B cell (primary cell): ENCODE data around the gene SPRY1. TPM values are rescaled to one million over a fixed set of nuclear protein-coding genes. Genes with fewer than 3 reads are reported as not detected.

Source experiments
- ATAC-seq: fragments of 200-7000 bp; cut with Tn5 transposase; one replicate; pipeline ENCODE4 v1.10.0; 2021; ENCODE audit warnings: low read depth, mild to moderate bottlenecking, moderate number of reproducible peaks, moderate library complexity
- CTCF ChIA-PET: fragments of 350-600 bp; sonication (Branson Sonifier 250); formaldehyde crosslinking; loops from one replicate; lab custom pipeline; 2021; ENCODE audit warnings: antibody characterized with exemption, inconsistent platforms; lab: Charles Lee
- POLR2A ChIA-PET: fragments of 350-600 bp; sonication (Branson Sonifier 250); formaldehyde crosslinking; loops from one replicate; lab custom pipeline; 2021; ENCODE audit warnings: antibody characterized with exemption; lab: Charles Lee
- DNase-seq: peaks from one replicate; pipeline ENCODE4 v3.0.0; 2013
- H2AFZ ChIP-seq: 2 replicates; pipeline ENCODE4 v1.6.1; 2012; ENCODE audit warnings: mild to moderate bottlenecking, low read depth, low read length; ENCODE audit not compliant: insufficient read depth, poor library complexity, severe bottlenecking
- H3K27ac ChIP-seq, 2 donors: 1 replicate in 1 of 2; 2 replicates in 1 of 2; pipeline ENCODE4 v1.5.1; 2012 to 2013; ENCODE audit warnings: low read length in 2 of 2, mild to moderate bottlenecking in 2 of 2, moderate library complexity in 1 of 2
- H3K27me3 ChIP-seq, 4 experiments: fragments of 200-600 bp in 1 of 4; sonication (generic) in 1 of 4; replicated peaks in 1 of 4; 1 replicate in 2 of 4; 2 replicates in 2 of 4; pipeline versions ENCODE4 v1.6.1 to v1.7.0; 2013 to 2016; ENCODE audit warnings: low read length in 3 of 4, mild to moderate bottlenecking in 2 of 4, mixed read lengths in 1 of 4, moderate library complexity in 1 of 4; ENCODE audit not compliant: insufficient read depth in 4 of 4, control insufficient read depth in 3 of 4; ENCODE audit errors: control extremely low read depth in 1 of 4
- H3K36me3 ChIP-seq, 2 experiments: replicated peaks in 1 of 2; 1 replicate in 1 of 2; 2 replicates in 1 of 2; pipeline versions ENCODE4 v1.6.1 to v1.7.1; 2013; ENCODE audit warnings: low read length in 1 of 2; ENCODE audit not compliant: insufficient read depth in 2 of 2, control insufficient read depth in 1 of 2; ENCODE audit errors: control extremely low read depth in 1 of 2, extremely low read depth in 1 of 2
- H3K4me1 ChIP-seq, 2 donors: fragments of 200-600 bp in 1 of 2; sonication (generic) in 1 of 2; 1 replicate in 1 of 2; 2 replicates in 1 of 2; pipeline versions ENCODE4 v1.5.1 to v1.6.1; 2013 to 2017; ENCODE audit warnings: low read length in 2 of 2; ENCODE audit not compliant: control insufficient read depth in 2 of 2, insufficient read depth in 2 of 2
- H3K4me2 ChIP-seq: replicated peaks from 2 replicates; pipeline ENCODE3; 2012; ENCODE audit warnings: mild to moderate bottlenecking, low read depth, low read length; ENCODE audit not compliant: poor library complexity, severe bottlenecking
- H3K4me3 ChIP-seq, 5 experiments: fragments of 200-600 bp in 1 of 5; sonication (generic) in 1 of 5; 1 replicate in 3 of 5; 2 replicates in 2 of 5; pipeline versions ENCODE4 v1.5.1 to v1.7.0; 2011 to 2016; ENCODE audit warnings: low read length in 4 of 5, mild to moderate bottlenecking in 4 of 5, low read depth in 2 of 5, control low read depth in 1 of 5, moderate library complexity in 1 of 5; ENCODE audit not compliant: insufficient read depth in 1 of 5; ENCODE audit errors: control extremely low read depth in 1 of 5, extremely low read depth in 1 of 5
- H3K79me2 ChIP-seq: fragments of 200-600 bp; sonication (generic); one replicate; pipeline ENCODE4 v1.6.0; 2016; ENCODE audit warnings: low read length; ENCODE audit not compliant: control insufficient read depth, insufficient read depth
- H3K9ac ChIP-seq: fragments of 200-600 bp; sonication (generic); 2 replicates; pipeline ENCODE4 v1.6.1; 2017; ENCODE audit warnings: mild to moderate bottlenecking, low read length, moderate library complexity
- H3K9me3 ChIP-seq, 3 donors: one replicate each; pipeline versions ENCODE4 v1.6.1 to v1.7.1; 2013; ENCODE audit warnings: low read length in 2 of 3; ENCODE audit not compliant: control insufficient read depth in 2 of 3, insufficient read depth in 1 of 3; ENCODE audit errors: control extremely low read depth in 1 of 3
- H4K20me1 ChIP-seq: 2 replicates; pipeline ENCODE4 v1.6.0; 2012; ENCODE audit warnings: mild to moderate bottlenecking, low read length; ENCODE audit not compliant: insufficient read depth, control insufficient read depth, poor library complexity, severe bottlenecking
- H3K27ac Mint-ChIP-seq: one replicate; pipeline ENCODE4 v1.8.0; 2021; ENCODE audit warnings: mixed read lengths
- H3K27me3 Mint-ChIP-seq: one replicate; pipeline ENCODE4 v1.8.0; 2021; ENCODE audit warnings: mixed read lengths
- H3K4me1 Mint-ChIP-seq: one replicate; pipeline ENCODE4 v1.8.0; 2021; ENCODE audit warnings: mixed read lengths
- H3K4me3 Mint-ChIP-seq: one replicate; pipeline ENCODE4 v1.8.0; 2021; ENCODE audit warnings: mixed read lengths
- H3K9me3 Mint-ChIP-seq: one replicate; pipeline ENCODE4 v1.8.0; 2022; ENCODE audit warnings: mixed read lengths; ENCODE audit not compliant: insufficient read depth
- CTCF ChIP-seq: fragments of 200-600 bp; IDR thresholded peaks from one replicate; pipeline ENCODE4 v1.8.0; 2022; ENCODE audit warnings: antibody characterized with exemption, mild to moderate bottlenecking
- EZH2 ChIP-seq: IDR thresholded peaks from 2 replicates; pipeline ENCODE4 v1.6.1; 2012; ENCODE audit warnings: borderline replicate concordance, low read depth, mild to moderate bottlenecking, moderate library complexity, low read length; ENCODE audit not compliant: insufficient read depth, poor library complexity, severe bottlenecking
- WGBS: methylation state at CpG from one replicate; pipeline ENCODE4 v1.1.5; 2013; ENCODE audit warnings: missing lambda C conversion rate; ENCODE audit not compliant: insufficient coverage; 5-methylcytosine and 5-hydroxymethylcytosine counted together
- intact Hi-C: fragments of 100-400 bp; cut with micrococcal nuclease; formaldehyde crosslinking; loops from one replicate; pipeline ENCODE4 v1.10.0; 2022
- polyA plus RNA-seq: library from polyadenylated mRNA; depleted of rRNA; stranded (reverse); fragments of >200 nt; gene quantifications from 2 replicates; pipeline ENCODE4 v1.2.3, GENCODE V29; 2012
- total RNA-seq, 2 donors: library from RNA; stranded (reverse); fragments of 120-200 nt in 1 of 2; gene quantifications; 1 replicate in 1 of 2; 2 replicates in 1 of 2; pipeline versions ENCODE4 v1.2.3 to v1.2.4, GENCODE V29; 2013 to 2022

SPRY1 gene
- total and polyA plus RNA-seq, 2 donors (not counting 1 experiment from before 2014, with no cell fraction given) = 4.7 to 6.9 TPM

DNA sequence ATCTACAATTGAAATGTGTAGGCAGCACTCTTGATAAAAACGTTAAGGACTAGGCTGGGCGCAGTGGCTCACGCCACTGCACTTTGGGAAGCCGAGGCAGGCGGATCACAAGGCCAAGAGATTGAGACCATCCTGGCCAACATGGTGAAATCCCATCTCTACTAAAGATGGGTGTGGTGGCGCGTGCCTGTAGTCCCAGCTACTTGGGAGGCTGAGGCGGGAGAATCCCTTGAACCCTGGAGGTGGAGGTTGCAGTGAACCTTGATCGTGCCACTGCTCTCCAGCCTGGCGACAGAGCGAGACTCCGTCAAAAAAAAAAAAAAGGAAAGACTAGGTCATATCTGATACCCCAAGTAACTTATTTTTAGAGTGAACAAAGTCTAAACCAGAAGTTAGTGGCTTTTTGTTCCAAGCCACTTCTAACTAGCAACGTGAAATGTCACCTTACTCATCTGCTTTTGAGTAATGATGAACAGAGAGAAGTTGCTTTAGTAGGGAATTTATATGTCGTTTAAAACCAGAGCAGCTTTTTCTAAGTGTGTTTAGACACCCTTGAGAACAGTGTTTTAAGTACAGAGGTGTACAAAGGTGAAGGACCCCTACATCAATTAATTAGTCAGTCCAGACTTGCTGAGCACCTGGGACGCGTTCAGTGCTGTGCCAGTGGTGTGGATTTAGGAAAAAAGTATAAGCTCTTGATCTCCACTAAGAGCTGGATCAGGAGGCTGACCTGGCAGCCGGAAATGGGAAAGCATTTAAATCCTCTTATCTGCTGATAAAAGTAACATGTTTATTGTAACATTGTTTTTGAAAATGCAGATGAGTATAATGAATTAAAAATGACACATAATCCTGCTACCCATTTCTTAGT lies 23.5 kb downstream of the SPRY1 start:
- Mint-ChIP-seq H3K4me3 (no peak overlapping the region), H3K27me3 (peaks cover 3% of the 10 kb centered on the region), H3K9me3 (no peaks in the 10 kb centered on the region), H3K27ac (no peak overlapping the region), H3K4me1 (peaks cover 31% of the 10 kb centered on the region)
- no peak for ATAC-seq
- Histone ChIP-seq H2AFZ (no peak overlapping the region), H3K9me3 (no peaks in the 10 kb centered on the region), H3K9ac (no peak overlapping the region), H3K4me1 (peaks cover 17 to 37% of the 10 kb centered on the region in 2 donors), H3K27me3 (no peaks in the 10 kb centered on the region), H3K27ac (no peak overlapping the region), H4K20me1 (no peaks in the 10 kb centered on the region), H3K4me3 (no peak overlapping the region), H3K36me3 (no peaks in the 10 kb centered on the region), H3K4me2 (no peak overlapping the region), H3K79me2 (no peaks in the 10 kb centered on the region)
- ChIA-PET POLR2A (no interaction called here), CTCF (interaction anchor here (0.6 kb wide), 1 partner anchor 124 kb away, joined by 3 read pairs; no protein-coding TSS in a partner anchor)
- no peak for DNase-seq
- TF ChIP-seq EZH2 (no peak), CTCF (no peak)
- intact Hi-C loops = loop anchor here (5.0 kb wide), 1 partner anchor 32 kb away; no protein-coding TSS in a partner anchor
- 95% methylated on average over 4 of the region's 17 CpGs for WGBS
